Measurements from ENCODE around the gene HECTD4.
"Not testable (repeated sequence)": the region's sequence is repeated elsewhere in the genome, so short reads cannot be mapped to it uniquely, and the experiment has no call there.

HECTD4 gene

GRCh38 chr12:112266473-112266872 is 115.8 kb downstream of the HECTD4 start:
- DNase-seq (ENCODE audit: low spot score): no peak

GRCh38 chr12:112261559-112261958 is 120.7 kb downstream of the HECTD4 start:
- DNase-seq (ENCODE audit: low spot score): peak; percentile 26

GRCh38 chr12:112258926-112259325 is 123.3 kb downstream of the HECTD4 start:
- no peak for DNase-seq (ENCODE audit: low spot score)

- no peak for DNase-seq (ENCODE audit: low spot score)
These were observed 125.5 kb downstream of the HECTD4 start for GRCh38 chr12:112256780-112257179.

GRCh38 chr12:112252184-112252583 is 130.0 kb downstream of the HECTD4 start:
- no peak for DNase-seq (ENCODE audit: low spot score)

- not testable (repeated sequence) for DNase-seq (ENCODE audit: low spot score)
These were observed 137.3 kb downstream of the HECTD4 start for GRCh38 chr12:112244902-112245301.

GRCh38 chr12:112243255-112244110 is 138.7 kb downstream of the HECTD4 start:
- DNase-seq (ENCODE audit: low spot score): no peak

GRCh38 chr12:112241176-112241575 is 141.1 kb downstream of the HECTD4 start:
- DNase-seq (ENCODE audit: low spot score): no peak

- DNase-seq (ENCODE audit: low spot score): no peak
These were observed 142.3 kb downstream of the HECTD4 start for GRCh38 chr12:112239881-112240280.

- DNase-seq (ENCODE audit: low spot score): peak; percentile 64
These were observed 143.2 kb downstream of the HECTD4 start for GRCh38 chr12:112239020-112239419.

GRCh38 chr12:112238441-112238840 is 143.8 kb downstream of the HECTD4 start:
- DNase-seq (ENCODE audit: low spot score): no peak

GRCh38 chr12:112236786-112237185 is 145.4 kb downstream of the HECTD4 start:
- no peak for DNase-seq (ENCODE audit: low spot score)

- no peak for DNase-seq (ENCODE audit: low spot score)
These were observed 145.8 kb downstream of the HECTD4 start for GRCh38 chr12:112236386-112236785.

GRCh38 chr12:112234303-112234702 is 147.9 kb downstream of the HECTD4 start:
- no peak for DNase-seq (ENCODE audit: low spot score)

GRCh38 chr12:112233242-112233641 is 149.0 kb downstream of the HECTD4 start:
- no peak for DNase-seq (ENCODE audit: low spot score)

GRCh38 chr12:112230136-112230535 is 152.1 kb downstream of the HECTD4 start:
- DNase-seq (ENCODE audit: low spot score): no peak

GRCh38 chr12:112226768-112227167 is 155.5 kb downstream of the HECTD4 start:
- no peak for DNase-seq (ENCODE audit: low spot score)

- DNase-seq (ENCODE audit: low spot score): not testable (repeated sequence)
These were observed 161.6 kb downstream of the HECTD4 start for GRCh38 chr12:112220628-112221027.

- DNase-seq (ENCODE audit: low spot score): no peak
These were observed 163.0 kb downstream of the HECTD4 start for GRCh38 chr12:112219195-112219594.

- DNase-seq (ENCODE audit: low spot score): no peak
These were observed 164.1 kb downstream of the HECTD4 start for GRCh38 chr12:112218150-112218549.

- DNase-seq (ENCODE audit: low spot score): no peak
These were observed 164.6 kb downstream of the HECTD4 start for GRCh38 chr12:112217647-112218046.

GRCh38 chr12:112216223-112216622 is 166.0 kb downstream of the HECTD4 start:
- DNase-seq (ENCODE audit: low spot score): no peak

GRCh38 chr12:112214064-112214463 is 168.2 kb downstream of the HECTD4 start:
- DNase-seq (ENCODE audit: low spot score): no peak

Measured in pons (tissue), 1 donor.